SU-DHL-6 (cell line): ENCODE results near the gene CDC20.

Experiments
- H2AFZ ChIP-seq: fragments of 200-600 bp; sonication (generic); 2 replicates; pipeline ENCODE4 v1.6.1; 2014; ENCODE audit warnings: low read depth, mild to moderate bottlenecking, moderate library complexity, mixed read lengths, antibody characterized with exemption, low read length; ENCODE audit not compliant: severe bottlenecking
- H3F3A ChIP-seq: fragments of 200-600 bp; shearing (Covaris generic); 2 replicates; pipeline ENCODE4 v1.6.0; 2016; ENCODE audit warnings: antibody characterized with exemption, mild to moderate bottlenecking; ENCODE audit not compliant: insufficient read depth
- H3K27ac ChIP-seq: fragments of 200-600 bp; sonication (generic); 2 replicates; pipeline ENCODE4 v1.5.1; 2016; ENCODE audit warnings: low read depth, mild to moderate bottlenecking, low read length, moderate library complexity, mixed read lengths
- H3K27me3 ChIP-seq: fragments of 200-600 bp; sonication (generic), shearing (Covaris generic); 2 replicates; pipeline ENCODE4 v1.6.0; 2014; ENCODE audit warnings: mild to moderate bottlenecking, low read length
- H3K36me3 ChIP-seq: fragments of 200-600 bp; sonication (generic); 2 replicates; pipeline ENCODE4 v1.6.1; 2014; ENCODE audit warnings: mild to moderate bottlenecking, low read length, mixed read lengths
- H3K4me2 ChIP-seq: fragments of 300-600, 200-600 bp; shearing (Covaris generic), sonication (generic); 2 replicates; pipeline ENCODE4 v1.6.0; 2014; ENCODE audit warnings: low read length, low read depth, mild to moderate bottlenecking; ENCODE audit not compliant: poor library complexity, severe bottlenecking
- H3K4me3 ChIP-seq: fragments of 200-600 bp; sonication (generic); 2 replicates; pipeline ENCODE4 v1.5.1; 2014; ENCODE audit warnings: antibody characterized with exemption, low read length, mild to moderate bottlenecking, mixed read lengths; ENCODE audit not compliant: insufficient read depth, poor library complexity, severe bottlenecking
- H3K79me2 ChIP-seq: fragments of 200-600 bp; sonication (generic); 2 replicates; pipeline ENCODE4 v1.6.1; 2014; ENCODE audit warnings: mild to moderate bottlenecking, low read length, moderate library complexity; ENCODE audit not compliant: insufficient read depth
- H3K9ac ChIP-seq: fragments of 200-600 bp; sonication (generic); 2 replicates; pipeline ENCODE4 v1.7.0; 2014; ENCODE audit warnings: mild to moderate bottlenecking, low read length
- H3K9me2 ChIP-seq: fragments of 200-600 bp; sonication (generic); replicated peaks from 2 replicates; pipeline ENCODE4 v1.6.1; 2014; ENCODE audit warnings: low read length; ENCODE audit not compliant: insufficient read depth
- H3K9me3 ChIP-seq: fragments of 200-600 bp; sonication (generic); 2 replicates; pipeline ENCODE4 v1.6.1; 2014; ENCODE audit warnings: low read length, mixed read lengths; ENCODE audit not compliant: insufficient read depth
- H4K20me1 ChIP-seq: fragments of 200-600 bp; sonication (generic); 2 replicates; pipeline ENCODE4 v1.6.1; 2014; ENCODE audit warnings: low read depth, mild to moderate bottlenecking, antibody characterized with exemption, low read length, moderate library complexity, mixed read lengths
- CTCF ChIP-seq: fragments of 200-600 bp; sonication (generic); IDR thresholded peaks from one replicate; pipeline ENCODE4 v1.5.1; 2017; ENCODE audit warnings: antibody characterized with exemption, mild to moderate bottlenecking, low read length, moderate library complexity; ENCODE audit not compliant: insufficient read depth, poor library complexity, severe bottlenecking
- EZH2phosphoT487 ChIP-seq: fragments of 200-600 bp; sonication (generic), shearing (Covaris generic); conservative IDR thresholded peaks from 2 replicates; pipeline ENCODE4 v1.6.1; 2018; ENCODE audit warnings: mild to moderate bottlenecking, antibody characterized with exemption, low read length, moderate library complexity, mixed read lengths

Gene CDC20

GRCh38 chr1:43388613-43389012, 29.8 kb downstream of the CDC20 start:
- Histone ChIP-seq H3K36me3 (no peaks in the 10 kb centered on the region), H3K27ac (no peak overlapping the region), H3K9ac (peak overlapping the region; percentile 75), H3K4me3 (peak overlapping the region; percentile 80), H3K27me3 (no peaks in the 10 kb centered on the region), H3K79me2 (peaks cover 34% of the 10 kb centered on the region), H3K4me2 (peak overlapping the region; percentile 86), H3F3A (no peaks in the 10 kb centered on the region), H3K9me3 (no peaks in the 10 kb centered on the region), H4K20me1 (no peaks in the 10 kb centered on the region), H3K9me2 (no peaks in the 10 kb centered on the region), H2AFZ (no peak overlapping the region)
- TF ChIP-seq CTCF (no peak), EZH2phosphoT487 (no peak)

GRCh38 chr1:43389326-43390313, 30.8 kb downstream of the CDC20 start, which contains the start of the genes MED8 and SZT2:
MED8 (minus strand) TSS chr1:43389800; CDS start chr1:43389764, 36 bp downstream.
SZT2 (plus strand) TSS chr1:43389899; CDS start chr1:43389969, 70 bp downstream.
- H3K9me2 ChIP-seq: no peaks in the 10 kb centered on the region
- H3K27ac ChIP-seq: peak within 1 kb of the TSS; percentile 45; the same call in 1 of the 2 replicates
- H3K4me3 ChIP-seq: peak within 1 kb of the TSS; percentile 80
- no peaks in the 10 kb centered on the region for H3K36me3 ChIP-seq
- no peaks in the 10 kb centered on the region for H3K27me3 ChIP-seq
- H3K9me3 ChIP-seq: no peaks in the 10 kb centered on the region
- no peak for TF ChIP-seq CTCF
- TF ChIP-seq EZH2phosphoT487: no peak
- H2AFZ ChIP-seq: peak within 1 kb of the TSS; percentile 54
- H3F3A ChIP-seq: no peaks in the 10 kb centered on the region
- no peaks in the 10 kb centered on the region for H4K20me1 ChIP-seq
- peak within 1 kb of the TSS; percentile 75 for H3K9ac ChIP-seq
- H3K4me2 ChIP-seq: peak within 1 kb of the TSS; percentile 86
- peaks cover 34% of the 10 kb centered on the region for H3K79me2 ChIP-seq

- Histone ChIP-seq H3K4me2 (no peak overlapping the region), H3K4me3 (no peak overlapping the region), H3K27me3 (no peaks in the 10 kb centered on the region), H3K9me2 (no peaks in the 10 kb centered on the region), H3K9me3 (no peaks in the 10 kb centered on the region), H3K27ac (no peak overlapping the region), H3K9ac (no peak overlapping the region), H4K20me1 (no peaks in the 10 kb centered on the region), H3K36me3 (no peaks in the 10 kb centered on the region), H3F3A (peaks cover 4% of the 10 kb centered on the region; the same call in 1 of the 2 replicates), H3K79me2 (peaks cover 34% of the 10 kb centered on the region), H2AFZ (no peak overlapping the region)
- TF ChIP-seq EZH2phosphoT487 (no peak), CTCF (no peak)
Observed at GRCh38 chr1:43392702-43393101, 33.9 kb downstream of the CDC20 start.
